Stomach (tissue), 9 donors: Measurements from ENCODE around the gene NUP42. TPM values are rescaled to one million over a fixed set of nuclear protein-coding genes. Genes with fewer than 3 reads are reported as not detected.
A peak's percentile ranks its signal among the peaks of the same experiment; 100 is the strongest.
"Not testable (repeated sequence)": the region's sequence is repeated elsewhere in the genome, so short reads cannot be mapped to it uniquely, and the experiment has no call there.

ENCODE experiments used
- DNase-seq, 2 donors: peaks; one replicate each; pipeline versions ENCODE4 v3.0.0 to v3.0.0-alpha.2; 2013 to 2019
- H3K27ac ChIP-seq, 5 donors: fragments of 200-600 bp in 4 of 5; sonication (generic) in 4 of 5; one replicate each; pipeline ENCODE4 v1.5.1; 2013 to 2019; ENCODE audit warnings: mild to moderate bottlenecking in 1 of 5, moderate library complexity in 1 of 5
- H3K27me3 ChIP-seq, 3 donors: fragments of 200-600 bp; sonication (generic); one replicate each; pipeline ENCODE4 v1.5.1; 2017 to 2019; ENCODE audit warnings: mixed run types in 1 of 3
- H3K36me3 ChIP-seq, 4 donors: fragments of 200-600 bp; sonication (generic); 1 replicate in 3 of 4; 2 replicates in 1 of 4; pipeline ENCODE4 v1.5.1; 2016 to 2019
- H3K4me1 ChIP-seq, 4 donors: fragments of 200-600 bp; sonication (generic); one replicate each; pipeline ENCODE4 v1.5.1; 2016 to 2019
- H3K4me3 ChIP-seq, 4 donors: fragments of 200-600 bp; sonication (generic) in 3 of 4; one replicate each; pipeline ENCODE4 v1.5.1; 2016 to 2019; ENCODE audit warnings: mild to moderate bottlenecking in 1 of 4
- H3K9me3 ChIP-seq, 4 donors: fragments of 200-600 bp; sonication (generic); one replicate each; pipeline ENCODE4 v1.5.1; 2016 to 2019
- CTCF ChIP-seq, 7 experiments: fragments of 450-650 bp in 4 of 7; fragments of 200-600 bp in 3 of 7; sonication (generic) in 3 of 7; IDR thresholded peaks; one replicate each; pipeline ENCODE4 v1.5.1; 2016 to 2019; ENCODE audit warnings: antibody characterized with exemption in 7 of 7, control low read depth in 2 of 7, mild to moderate bottlenecking in 1 of 7
- EP300 ChIP-seq: sonication (generic); formaldehyde crosslinking; IDR thresholded peaks from one replicate; pipeline ENCODE4 v1.6.1; 2017; ENCODE audit warnings: antibody characterized with exemption
- POLR2A ChIP-seq, 4 donors: fragments of 450-650 bp; IDR thresholded peaks; one replicate each; pipeline ENCODE4 v1.6.1; 2016; ENCODE audit warnings: antibody characterized with exemption in 4 of 4, control low read depth in 2 of 4, mild to moderate bottlenecking in 1 of 4, moderate library complexity in 1 of 4
- POLR2AphosphoS5 ChIP-seq, 3 donors: sonication (generic); formaldehyde crosslinking; IDR thresholded peaks; one replicate each; pipeline ENCODE4 v1.6.1; 2016; ENCODE audit warnings: antibody characterized with exemption in 3 of 3
- WGBS, 5 donors: extraction: QIAGEN DNeasy Blood & Tissue Kit in 3 of 5; methylation state at CpG; one replicate each; pipeline versions ENCODE4 v1.1.5 to v1.1.7; 2013 to 2018; 5-methylcytosine and 5-hydroxymethylcytosine counted together
- intact Hi-C: fragments of 100-400 bp; cut with DNase I; formaldehyde crosslinking; loops from one replicate; pipeline ENCODE4 v1.15.1; 2023; ENCODE audit warnings: low total_unique reads
- polyA plus RNA-seq, 3 donors: library from polyadenylated mRNA; stranded (reverse); fragments of 200-250 nt; gene quantifications; one replicate each; pipeline ENCODE4 v1.2.3, GENCODE V29; 2013
- total RNA-seq, 5 donors: library from RNA; depleted of rRNA; stranded (reverse); fragments of >200 nt; gene quantifications; one replicate each; pipeline versions ENCODE4 v1.1.0 to v1.2.3, GENCODE V29; 2014 to 2016
- donor health status: healthy with polysubstance abuse.
- donor health status: Bipolar disorder and iron deficiency.
- donor health status: healthy.

The NUP42 gene
- total and polyA plus RNA-seq, 8 donors: 3.8 to 113 (median 25.1) TPM

- Histone ChIP-seq H3K4me3 (no peak overlapping the region), H3K27ac (no peak overlapping the region), H3K4me1 (peaks cover 0 to 9% (median 1%) of the 10 kb centered on the region in 4 donors), H3K9me3 (no peaks in the 10 kb centered on the region), H3K36me3 (peaks cover 17 to 88% (median 81%) of the 10 kb centered on the region in 4 donors), H3K27me3 (no peaks in the 10 kb centered on the region)
- 49 to 70% (median 61%) methylated on average over 2 of the region's 2 CpGs for WGBS, 5 donors
- TF ChIP-seq POLR2AphosphoS5 (IDR thresholded peaks at IDR 0.05) (no peak), POLR2A (IDR thresholded peaks at IDR 0.05) (no peak), EP300 (no peak), CTCF (IDR thresholded peaks at IDR 0.05) (no peak)
- no peak for DNase-seq
- intact Hi-C loops: no loop called here
These were observed 9.2 kb downstream of the NUP42 start for GRCh38 chr7:23191022-23191421.

- H3K27me3 ChIP-seq, H3K4me3 ChIP-seq, intact Hi-C loops, H3K27ac ChIP-seq, DNase-seq, H3K9me3 ChIP-seq, H3K4me1 ChIP-seq: not testable (repeated sequence)
- 97 to 100% (median 98%) methylated on average over 8 to 27 of the region's 27 CpGs for WGBS, 5 donors
- H3K36me3 ChIP-seq: peaks cover 11 to 85% (median 78%) of the 10 kb centered on the region in 4 donors
These were observed 11.9 kb downstream of the NUP42 start for GRCh38 chr7:23193650-23194227.

- intact Hi-C loops: no loop called here
- Histone ChIP-seq H3K4me3 (no peak overlapping the region), H3K4me1 (no peaks in the 10 kb centered on the region), H3K9me3 (no peaks in the 10 kb centered on the region), H3K27ac (no peak overlapping the region), H3K36me3 (peaks cover 13 to 86% (median 84%) of the 10 kb centered on the region in 4 donors), H3K27me3 (no peaks in the 10 kb centered on the region)
- DNase-seq: no peak
- WGBS, 5 donors: 60 to 86% (median 77%) methylated on average over 5 of the region's 5 CpGs
- TF ChIP-seq POLR2AphosphoS5 (IDR thresholded peaks at IDR 0.05) (peak in 1 of 3 donors; percentile 36), EP300 (no peak)
These were observed 14.5 kb downstream of the NUP42 start for GRCh38 chr7:23196306-23196705.

- H3K36me3 ChIP-seq: peaks cover 10 to 84% (median 82%) of the 10 kb centered on the region in 4 donors
- DNase-seq, H3K4me1 ChIP-seq, H3K27me3 ChIP-seq, intact Hi-C loops, H3K27ac ChIP-seq, H3K4me3 ChIP-seq, H3K9me3 ChIP-seq: not testable (repeated sequence)
- 83 to 97% (median 96%) methylated on average over 5 of the region's 5 CpGs for WGBS, 5 donors
These were observed 15.9 kb downstream of the NUP42 start for GRCh38 chr7:23197745-23198144.

GRCh38 chr7:23200331-23200730, 18.5 kb downstream of the NUP42 start:
- intact Hi-C loops: no loop called here
- Histone ChIP-seq H3K27ac (no peak overlapping the region), H3K27me3 (no peaks in the 10 kb centered on the region), H3K36me3 (peaks cover 6 to 65% (median 60%) of the 10 kb centered on the region in 4 donors), H3K9me3 (no peaks in the 10 kb centered on the region), H3K4me3 (no peak overlapping the region), H3K4me1 (no peaks in the 10 kb centered on the region)
- WGBS, 5 donors: 85 to 96% (median 91%) methylated on average over 2 of the region's 2 CpGs
- DNase-seq: no peak
- TF ChIP-seq CTCF (IDR thresholded peaks at IDR 0.05) (no peak), POLR2AphosphoS5 (IDR thresholded peaks at IDR 0.05) (no peak), POLR2A (IDR thresholded peaks at IDR 0.05) (no peak), EP300 (no peak)

GRCh38 chr7:23204241-23204640, 22.4 kb downstream of the NUP42 start:
- H3K9me3 ChIP-seq: no peaks in the 10 kb centered on the region
- H3K27me3 ChIP-seq: peaks cover 0 to 19% (median 6%) of the 10 kb centered on the region in 3 donors
- no peak overlapping the region for H3K27ac ChIP-seq
- peaks cover 0 to 8% (median 5%) of the 10 kb centered on the region in 4 donors for H3K4me1 ChIP-seq
- no peak overlapping the region for H3K4me3 ChIP-seq
- TF ChIP-seq CTCF (IDR thresholded peaks at IDR 0.05): no peak
- no peak for TF ChIP-seq POLR2A (IDR thresholded peaks at IDR 0.05)
- no peak for TF ChIP-seq EP300
- no peak for TF ChIP-seq POLR2AphosphoS5 (IDR thresholded peaks at IDR 0.05)
- 61 to 78% (median 74%) methylated on average over 1 of the region's 1 CpG for WGBS, 5 donors
- intact Hi-C loops: no loop called here
- no peak for DNase-seq
- H3K36me3 ChIP-seq: peaks cover 6 to 36% (median 32%) of the 10 kb centered on the region in 4 donors
